Subcutaneous adipose tissue (tissue), 4 donors: ENCODE measurements around the gene RAD1. TPM values are rescaled to one million over a fixed set of nuclear protein-coding genes. Genes with fewer than 3 reads are reported as not detected.

Experiments used
- CTCF ChIP-seq: fragments of 450-650 bp; IDR thresholded peaks from one replicate; pipeline ENCODE4 v1.5.1; 2016; ENCODE audit warnings: low read depth, mild to moderate bottlenecking, control low read depth, antibody characterized with exemption, moderate library complexity
- total RNA-seq, 4 donors: library from RNA; depleted of rRNA; stranded (reverse); fragments of >200 nt; gene quantifications; one replicate each; pipeline ENCODE4 v1.1.0, GENCODE V29; 2016

RAD1 gene
- total RNA-seq, 4 donors from 2014 or later: 13.2 to 24.5 (median 16.9) TPM

GRCh38 chr5:34866989-34867471 lies 48.3 kb downstream of the RAD1 start:
- no peak for TF ChIP-seq CTCF

GRCh38 chr5:34865091-34865490 lies 50.2 kb downstream of the RAD1 start:
- no peak for TF ChIP-seq CTCF

GRCh38 chr5:34863946-34864345 lies 51.4 kb downstream of the RAD1 start:
- no peak for TF ChIP-seq CTCF

GRCh38 chr5:34859253-34859652 lies 56.1 kb downstream of the RAD1 start:
- no peak for TF ChIP-seq CTCF

GRCh38 chr5:34858790-34859189 lies 56.5 kb downstream of the RAD1 start:
- no peak for TF ChIP-seq CTCF

- TF ChIP-seq CTCF: no peak
Measured at GRCh38 chr5:34857894-34858293, 57.4 kb downstream of the RAD1 start.

GRCh38 chr5:34857161-34857560 lies 58.1 kb downstream of the RAD1 start:
- no peak for TF ChIP-seq CTCF

Other genes with a start within 250 kb of the RAD1 start
- gene TTC23L, start 76.3 kb downstream of the RAD1 start, total RNA-seq: not detected
- 10 to 100 TPM; 14.3 to 33.8 (median 19.1) TPM for gene BRIX1, start 207 bp upstream of the RAD1 start, total RNA-seq
- gene DNAJC21, start 14.1 kb upstream of the RAD1 start, total RNA-seq: 10 to 100 TPM; 32.1 to 43.9 (median 36.9) TPM
- not detected for gene AGXT2, start 132.4 kb upstream of the RAD1 start, total RNA-seq